ENCODE data around the gene GBP2. TPM values are rescaled to one million over a fixed set of nuclear protein-coding genes. Genes with fewer than 3 reads are reported as not detected.

GBP2 gene
- total RNA-seq, 2 donors from 2014 or later, result not detected

- Histone ChIP-seq H3K9me3 (ENCODE audit: control insufficient read depth, low read length) (no peaks in the 10 kb centered on the region), H3K27ac (ENCODE audit: low read depth, low read length) (no peak overlapping the region), H3K27me3 (ENCODE audit: control insufficient read depth, insufficient read depth, low read length, poor library complexity, severe bottlenecking) (no peaks in the 10 kb centered on the region), H3K36me3 (ENCODE audit: control insufficient read depth, insufficient read depth, low read length) (no peaks in the 10 kb centered on the region), H3K9ac (ENCODE audit: extremely low read depth, low read length, poor library complexity, severe bottlenecking) (no peak overlapping the region), H3K4me1 (ENCODE audit: control insufficient read depth, insufficient read depth, low read length) (no peaks in the 10 kb centered on the region), H3K4me3 (ENCODE audit: low read length) (no peak overlapping the region)
- Mint-ChIP-seq H3K27ac (no peak overlapping the region), H3K4me3 (no peak overlapping the region), H3K27me3 (ENCODE audit: insufficient read depth) (no peaks in the 10 kb centered on the region), H3K9me3 (peaks cover 4% of the 10 kb centered on the region), H3K36me3 (ENCODE audit: low read depth) (no peaks in the 10 kb centered on the region), H3K4me1 (no peaks in the 10 kb centered on the region)
- no peak for DNase-seq
- no peak for TF ChIP-seq CTCF (conservative IDR thresholded peaks at IDR 0.05)
- WGBS, 2 experiments (ENCODE audit: insufficient coverage in 1 of 2, insufficient read length in 1 of 2), result 94% methylated on average over 4 of the region's 4 CpGs; no CpG with 5 or more reads in 1 of the 2 experiments
Observed at GRCh38 chr1:89142160-89142559, 16.2 kb upstream of the GBP2 start.

- no peak for TF ChIP-seq CTCF (conservative IDR thresholded peaks at IDR 0.05)
- H3K36me3 ChIP-seq (ENCODE audit: control insufficient read depth, insufficient read depth, low read length), result no peaks in the 10 kb centered on the region
- no peak overlapping the region for H3K27ac ChIP-seq (ENCODE audit: low read depth, low read length)
- Mint-ChIP-seq H3K27me3 (ENCODE audit: insufficient read depth) (peaks cover 2% of the 10 kb centered on the region), H3K4me1 (no peaks in the 10 kb centered on the region), H3K36me3 (ENCODE audit: low read depth) (no peaks in the 10 kb centered on the region), H3K4me3 (no peak overlapping the region), H3K27ac (no peak overlapping the region), H3K9me3 (peaks cover 4% of the 10 kb centered on the region)
- WGBS, 2 experiments (ENCODE audit: insufficient coverage in 1 of 2, insufficient read length in 1 of 2), result 85 to 100% methylated on average over 1 of the region's 1 CpG
- H3K9me3 ChIP-seq (ENCODE audit: control insufficient read depth, low read length), result no peaks in the 10 kb centered on the region
- H3K27me3 ChIP-seq (ENCODE audit: control insufficient read depth, insufficient read depth, low read length, poor library complexity, severe bottlenecking), result no peaks in the 10 kb centered on the region
- no peaks in the 10 kb centered on the region for H3K4me1 ChIP-seq (ENCODE audit: control insufficient read depth, insufficient read depth, low read length)
- H3K9ac ChIP-seq (ENCODE audit: extremely low read depth, low read length, poor library complexity, severe bottlenecking), result no peak overlapping the region
- no peak overlapping the region for H3K4me3 ChIP-seq (ENCODE audit: low read length)
- DNase-seq, result no peak
Observed at GRCh38 chr1:89133747-89134146, 7.8 kb upstream of the GBP2 start.

GRCh38 chr1:89130716-89131115, 4.8 kb upstream of the GBP2 start:
- H3K36me3 Mint-ChIP-seq (ENCODE audit: low read depth), result no peaks in the 10 kb centered on the region
- Histone ChIP-seq H3K4me1 (ENCODE audit: control insufficient read depth, insufficient read depth, low read length) (no peaks in the 10 kb centered on the region), H3K27me3 (ENCODE audit: control insufficient read depth, insufficient read depth, low read length, poor library complexity, severe bottlenecking) (no peaks in the 10 kb centered on the region), H3K27ac (ENCODE audit: low read depth, low read length) (no peak overlapping the region), H3K9ac (ENCODE audit: extremely low read depth, low read length, poor library complexity, severe bottlenecking) (no peak overlapping the region), H3K9me3 (ENCODE audit: control insufficient read depth, low read length) (no peaks in the 10 kb centered on the region), H3K4me3 (ENCODE audit: low read length) (no peak overlapping the region), H3K36me3 (ENCODE audit: control insufficient read depth, insufficient read depth, low read length) (no peaks in the 10 kb centered on the region)
- WGBS, 2 experiments (ENCODE audit: insufficient coverage in 1 of 2, insufficient read length in 1 of 2), result 100% methylated on average over 1 of the region's 1 CpG; no CpG with 5 or more reads in 1 of the 2 experiments
- no peak for DNase-seq
- no peak overlapping the region for H3K27ac Mint-ChIP-seq
- no peak overlapping the region for H3K4me3 Mint-ChIP-seq
- no peaks in the 10 kb centered on the region for H3K4me1 Mint-ChIP-seq
- peaks cover 2% of the 10 kb centered on the region for H3K27me3 Mint-ChIP-seq (ENCODE audit: insufficient read depth)
- peaks cover 2% of the 10 kb centered on the region for H3K9me3 Mint-ChIP-seq
- no peak for TF ChIP-seq CTCF (conservative IDR thresholded peaks at IDR 0.05)

Data from endodermal cell (in vitro differentiated cells).